GM21723 (cell line): Measurements from ENCODE around the gene KMT5B.

Experiments
- ATAC-seq: cut with Tn5 transposase; IDR thresholded peaks from one replicate; pipeline ENCODE4 v1.9.1; 2021; ENCODE audit warnings: mild to moderate bottlenecking, moderate library complexity; ENCODE audit not compliant: unreplicated experiment

KMT5B gene

GRCh38 chr11:68146704-68147474 lies 66.2 kb downstream of the KMT5B start:
- no peak for ATAC-seq

- ATAC-seq: no peak
Measured at GRCh38 chr11:68146010-68146540, 67.0 kb downstream of the KMT5B start.

- no peak for ATAC-seq
Measured at GRCh38 chr11:68145120-68145866, 67.8 kb downstream of the KMT5B start.

- no peak for ATAC-seq
Measured at GRCh38 chr11:68143310-68143689, 69.8 kb downstream of the KMT5B start.

- ATAC-seq: no peak
Measured at GRCh38 chr11:68142441-68143309, 70.4 kb downstream of the KMT5B start.

- no peak for ATAC-seq
Measured at GRCh38 chr11:68142028-68142412, 71.1 kb downstream of the KMT5B start.

GRCh38 chr11:68141246-68142027 lies 71.7 kb downstream of the KMT5B start:
- no peak for ATAC-seq

- no peak for ATAC-seq
Measured at GRCh38 chr11:68140496-68141245, 72.4 kb downstream of the KMT5B start.

- ATAC-seq: no peak
Measured at GRCh38 chr11:68138237-68138636, 74.9 kb downstream of the KMT5B start.

- no peak for ATAC-seq
Measured at GRCh38 chr11:68137833-68138232, 75.3 kb downstream of the KMT5B start.

- no peak for ATAC-seq
Measured at GRCh38 chr11:68136866-68137265, 76.2 kb downstream of the KMT5B start.

GRCh38 chr11:68135161-68135560 lies 77.9 kb downstream of the KMT5B start:
- no peak for ATAC-seq

- ATAC-seq: no peak
Measured at GRCh38 chr11:68133761-68134160, 79.3 kb downstream of the KMT5B start.

GRCh38 chr11:68130121-68130520 lies 83.0 kb downstream of the KMT5B start:
- ATAC-seq: no peak

- no peak for ATAC-seq
Measured at GRCh38 chr11:68128682-68129327, 84.3 kb downstream of the KMT5B start.

- ATAC-seq: no peak
Measured at GRCh38 chr11:68127714-68128681, 85.1 kb downstream of the KMT5B start.

GRCh38 chr11:68125164-68125563 lies 87.9 kb downstream of the KMT5B start:
- ATAC-seq: no peak

- no peak for ATAC-seq
Measured at GRCh38 chr11:68122936-68123539, 90.1 kb downstream of the KMT5B start.
